HG02798 (cell line): ENCODE data around the gene SLC47A1.

ENCODE experiments used
- ATAC-seq: cut with Tn5 transposase; IDR thresholded peaks from one replicate; pipeline ENCODE4 v1.9.1; 2021; ENCODE audit warnings: mild to moderate bottlenecking; ENCODE audit not compliant: unreplicated experiment, poor library complexity

Gene SLC47A1

GRCh38 chr17:19583871-19584270, 50.2 kb downstream of the SLC47A1 start:
- ATAC-seq: no peak

DNA sequence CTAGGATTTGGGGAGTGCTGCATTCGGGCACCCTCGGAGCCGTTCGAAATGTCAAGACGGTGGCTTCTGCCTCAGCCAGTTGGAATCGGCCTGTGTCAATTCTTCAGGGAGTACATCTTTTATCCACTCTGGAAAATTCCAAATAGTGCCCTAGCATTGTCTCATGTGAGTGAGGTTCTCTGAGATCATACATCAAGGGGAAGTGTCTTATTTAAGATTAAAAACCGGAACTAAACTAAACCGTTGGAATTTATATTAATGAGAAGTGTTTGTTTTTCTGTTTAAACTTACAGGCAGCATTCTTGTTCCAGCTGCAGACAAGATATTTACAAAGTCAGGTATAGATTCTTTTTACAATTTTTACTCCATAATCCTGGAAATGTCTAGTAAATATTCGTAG, 56.8 kb downstream of the SLC47A1 start:
- ATAC-seq: no peak

- ATAC-seq: no peak
These were observed 57.4 kb downstream of the SLC47A1 start for GRCh38 chr17:19590912-19591551.

DNA sequence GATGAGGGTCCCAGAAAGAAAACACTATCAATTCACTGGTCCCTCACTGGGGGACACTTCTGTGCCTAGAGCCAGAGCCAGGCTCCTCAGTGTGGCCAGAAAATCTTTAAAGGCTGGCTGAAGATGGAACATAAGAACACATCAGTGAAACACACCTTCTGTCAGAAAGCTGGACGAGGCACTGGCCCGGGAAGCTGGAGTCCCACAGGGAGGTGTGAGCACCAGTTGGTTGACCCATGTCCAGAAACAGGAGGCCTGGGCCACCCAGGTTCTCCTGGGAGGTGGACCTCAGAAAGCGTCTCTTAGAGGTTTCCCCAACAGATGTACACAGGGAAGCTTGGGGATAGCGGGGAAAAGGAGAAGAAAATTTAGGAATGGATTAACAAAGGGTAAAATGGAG, 58.7 kb downstream of the SLC47A1 start:
- no peak for ATAC-seq

DNA sequence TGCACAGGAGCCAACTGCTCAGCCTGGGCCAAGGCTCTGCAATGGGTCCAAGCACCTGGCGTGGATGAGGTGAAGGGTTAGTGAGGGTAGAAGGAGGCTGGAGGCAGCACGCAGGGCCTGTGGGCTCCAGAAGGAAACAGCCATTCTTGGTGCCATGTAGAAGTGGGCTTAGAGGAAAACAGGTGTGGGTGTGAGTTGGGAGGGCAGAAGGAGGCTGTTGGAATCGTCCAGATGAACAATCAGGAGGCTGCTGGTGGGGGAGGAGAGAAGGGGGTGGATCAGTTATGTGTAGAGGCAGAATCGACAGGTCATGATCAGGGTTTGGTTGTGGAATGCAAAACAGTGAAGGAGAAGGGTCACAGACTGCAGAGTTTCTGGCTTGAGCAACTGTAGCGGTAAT, 63.2 kb downstream of the SLC47A1 start:
- no peak for ATAC-seq

DNA sequence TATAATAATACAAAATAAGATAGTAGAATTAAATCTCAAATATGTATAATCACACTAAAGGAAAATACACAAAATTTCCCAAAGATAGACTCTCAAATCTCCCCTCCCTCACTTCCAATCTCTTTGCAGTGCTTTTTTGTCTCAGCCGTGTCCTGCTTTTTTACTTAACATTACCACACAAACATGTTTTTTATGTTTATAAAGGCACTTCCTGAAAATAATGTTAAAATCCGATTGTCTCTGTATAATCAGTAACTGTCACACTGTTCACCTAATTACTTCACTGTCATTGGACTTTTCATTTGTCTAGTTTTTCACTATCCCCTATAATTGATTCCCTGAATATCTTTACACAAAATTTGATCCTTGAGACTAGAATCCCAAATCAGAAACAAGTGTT, 76.7 kb downstream of the SLC47A1 start:
- no peak for ATAC-seq

DNA sequence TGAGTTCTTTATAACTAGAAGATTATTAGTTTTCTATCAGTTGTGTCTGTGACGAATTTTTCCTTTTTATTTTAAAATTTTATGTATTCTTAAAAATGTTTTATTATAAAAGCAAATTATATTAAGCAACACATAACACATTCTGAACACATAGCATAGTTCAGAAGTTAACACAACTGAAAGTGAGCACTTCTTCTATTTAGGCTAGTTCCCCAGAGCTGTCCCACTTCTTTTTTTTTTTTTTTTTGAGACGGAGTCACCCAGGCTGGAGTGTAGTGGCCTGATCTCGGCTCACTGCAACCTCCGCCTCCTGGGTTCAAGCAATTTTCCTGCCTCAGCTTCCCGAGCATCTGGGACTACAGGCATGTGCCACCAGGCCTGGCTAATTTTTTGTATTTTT, 77.2 kb downstream of the SLC47A1 start:
- ATAC-seq: no peak

DNA sequence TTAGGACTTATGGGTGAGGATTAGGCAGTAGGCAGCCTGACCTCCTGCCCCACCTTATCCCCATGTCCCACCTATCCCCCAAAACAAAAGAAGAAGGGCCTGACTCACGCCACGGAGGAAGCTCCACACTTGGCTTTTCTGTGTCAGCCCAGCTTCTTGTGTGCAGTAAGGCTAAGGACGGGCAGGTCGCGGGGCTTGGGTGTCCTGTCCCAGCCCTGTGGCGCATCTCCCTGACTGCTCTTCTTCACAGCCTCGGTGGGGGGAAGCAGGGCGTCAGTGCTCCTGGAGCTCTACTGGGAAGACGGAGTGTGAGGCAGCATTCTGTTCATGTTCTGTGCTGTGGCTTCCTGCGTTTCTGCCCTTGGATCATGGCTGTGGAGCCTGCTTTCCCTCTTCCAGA, 80.3 kb downstream of the SLC47A1 start:
- no peak for ATAC-seq

DNA sequence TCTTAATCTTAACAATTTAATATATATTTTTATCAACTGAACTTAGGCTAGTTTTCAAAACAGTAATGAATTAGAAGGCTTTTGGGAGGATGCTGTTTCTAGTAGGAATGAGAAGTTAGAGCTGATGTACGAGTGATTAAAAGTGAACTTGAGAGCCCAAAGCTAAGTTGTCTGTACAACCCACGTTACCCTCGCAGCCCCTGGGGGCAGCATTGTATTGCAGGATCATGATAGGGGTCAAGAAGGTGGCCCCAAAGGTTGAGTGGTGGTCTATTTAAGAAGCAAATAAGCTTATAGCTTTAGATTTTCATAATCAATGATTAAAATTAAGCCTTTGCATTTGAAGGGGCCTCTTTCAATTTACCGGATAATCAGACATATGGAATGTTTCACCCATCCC, 81.2 kb downstream of the SLC47A1 start:
- no peak for ATAC-seq

- ATAC-seq: no peak
These were observed 84.4 kb downstream of the SLC47A1 start for GRCh38 chr17:19618015-19618414.

DNA sequence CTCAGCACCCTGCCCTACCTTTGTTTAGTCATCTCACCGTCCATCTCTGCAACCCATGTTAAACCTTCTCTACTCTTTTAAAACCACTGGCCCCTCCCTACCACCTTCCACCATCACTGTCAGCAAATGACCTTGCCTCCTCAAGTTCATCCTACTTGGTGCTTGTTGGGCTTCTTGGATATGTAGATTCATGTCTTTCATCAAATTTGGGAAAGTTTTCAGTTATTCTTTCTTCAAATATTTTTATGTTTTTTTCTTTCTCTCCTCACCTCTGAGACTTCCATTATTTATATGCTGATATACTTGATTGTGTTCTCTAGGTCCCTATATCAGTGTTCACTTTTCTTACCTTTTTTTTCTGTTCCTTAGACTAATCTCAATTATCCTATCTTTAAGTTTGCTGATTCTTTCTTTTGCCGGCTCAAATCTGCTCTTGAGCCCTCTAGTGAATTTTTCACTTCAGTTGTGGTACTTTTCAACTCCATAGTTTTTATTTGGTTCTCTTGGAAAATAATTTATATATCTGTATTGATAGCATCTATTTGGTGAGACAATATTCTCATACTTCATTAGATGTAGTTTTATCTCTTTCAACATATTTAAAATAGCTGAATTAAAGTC, 86.2 kb downstream of the SLC47A1 start:
- no peak for ATAC-seq

DNA sequence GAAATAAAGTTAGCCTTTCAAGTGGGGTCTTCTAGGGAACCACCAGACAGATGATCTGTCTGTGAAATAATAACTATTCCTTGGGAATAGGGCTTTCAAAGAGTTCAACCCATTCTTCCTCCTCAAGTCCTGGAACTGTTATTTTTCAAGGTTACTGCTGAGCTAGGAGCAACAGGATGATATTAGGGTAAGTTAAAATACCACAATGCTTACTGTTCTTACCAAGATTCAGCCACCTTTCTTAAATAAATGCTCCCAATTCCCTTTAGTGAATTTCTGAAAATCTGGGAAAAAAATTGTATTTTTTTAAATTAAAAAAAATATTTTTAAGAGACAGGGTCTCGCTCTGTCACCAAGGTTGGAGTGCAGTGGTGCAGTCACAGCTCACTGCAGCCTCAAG, 88.0 kb downstream of the SLC47A1 start:
- ATAC-seq: no peak

- no peak for ATAC-seq
These were observed 92.4 kb downstream of the SLC47A1 start for GRCh38 chr17:19626079-19626478.
